Immature natural killer cell (primary cell): ENCODE results near the gene NDUFS1. TPM values are rescaled to one million over a fixed set of nuclear protein-coding genes. Genes with fewer than 3 reads are reported as not detected.
"Not testable (repeated sequence)": the region's sequence is repeated elsewhere in the genome, so short reads cannot be mapped to it uniquely, and the experiment has no call there.

ENCODE experiments used
- DNase-seq, 3 donors: peaks; one replicate each; pipeline ENCODE4 v3.0.0; 2022; ENCODE audit warnings: mixed read lengths in 1 of 3
- H3K27ac Mint-ChIP-seq, 6 donors: one replicate each; pipeline ENCODE4 v1.8.0; 2020; ENCODE audit warnings: mixed read lengths in 6 of 6, mild to moderate bottlenecking in 5 of 6, inconsistent platforms in 4 of 6, moderate library complexity in 3 of 6
- H3K27me3 Mint-ChIP-seq, 3 donors: one replicate each; pipeline ENCODE4 v1.8.0; 2020 to 2021; ENCODE audit warnings: low read depth in 3 of 3, mild to moderate bottlenecking in 3 of 3, mixed read lengths in 3 of 3, moderate library complexity in 3 of 3, inconsistent platforms in 1 of 3
- H3K36me3 Mint-ChIP-seq, 3 donors: one replicate each; pipeline ENCODE4 v1.8.0; 2020; ENCODE audit warnings: mixed read lengths in 3 of 3, inconsistent platforms in 2 of 3, mild to moderate bottlenecking in 2 of 3
- H3K4me1 Mint-ChIP-seq, 2 donors: one replicate each; pipeline ENCODE4 v1.8.0; 2020; ENCODE audit warnings: inconsistent platforms in 2 of 2, mild to moderate bottlenecking in 2 of 2, mixed read lengths in 2 of 2, moderate library complexity in 1 of 2
- H3K4me3 Mint-ChIP-seq, 5 donors: one replicate each; pipeline ENCODE4 v1.8.0; 2020; ENCODE audit warnings: mild to moderate bottlenecking in 5 of 5, mixed read lengths in 5 of 5, inconsistent platforms in 3 of 5, moderate library complexity in 3 of 5
- H3K9me3 Mint-ChIP-seq, 6 donors: one replicate each; pipeline ENCODE4 v1.8.0; 2020; ENCODE audit warnings: mild to moderate bottlenecking in 6 of 6, mixed read lengths in 6 of 6, inconsistent platforms in 4 of 6, moderate library complexity in 3 of 6
- polyA plus RNA-seq, 3 donors: library from polyadenylated mRNA; unstranded; fragments of 300-500 nt; fragmentation: Illumina TruSeq; gene quantifications; one replicate each; pipeline ENCODE4 v1.2.3, GENCODE V29; 2021

The NDUFS1 gene
- polyA plus RNA-seq, 3 donors from 2014 or later: 30.2 to 43.3 (median 39.7) TPM

DNA sequence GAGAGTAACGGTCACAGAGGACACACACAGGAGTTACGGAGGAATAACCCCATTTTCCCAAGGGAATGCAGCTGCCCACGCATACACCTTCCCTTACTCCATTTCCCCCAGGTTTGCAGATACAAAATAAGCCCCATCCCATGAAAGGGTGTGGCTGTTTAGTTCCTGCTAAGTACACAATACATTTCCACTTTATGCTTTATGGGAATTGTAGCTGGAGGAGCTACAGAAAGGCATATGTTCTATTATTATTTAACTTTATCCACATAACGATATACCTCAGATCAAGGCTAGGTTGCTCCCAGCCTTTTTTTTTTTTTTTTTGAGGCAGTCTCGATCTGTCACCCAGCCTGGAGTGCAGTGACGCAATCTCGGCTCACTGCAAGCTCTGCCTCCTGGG, 50.5 kb downstream of the NDUFS1 start:
- Mint-ChIP-seq H3K36me3 (peaks cover 4 to 5% (median 5%) of the 10 kb centered on the region in 3 donors), H3K4me3 (no peak overlapping the region), H3K4me1 (no peaks in the 10 kb centered on the region), H3K27me3 (no peaks in the 10 kb centered on the region), H3K9me3 (no peaks in the 10 kb centered on the region), H3K27ac (no peak overlapping the region)
- DNase-seq: no peak

DNA sequence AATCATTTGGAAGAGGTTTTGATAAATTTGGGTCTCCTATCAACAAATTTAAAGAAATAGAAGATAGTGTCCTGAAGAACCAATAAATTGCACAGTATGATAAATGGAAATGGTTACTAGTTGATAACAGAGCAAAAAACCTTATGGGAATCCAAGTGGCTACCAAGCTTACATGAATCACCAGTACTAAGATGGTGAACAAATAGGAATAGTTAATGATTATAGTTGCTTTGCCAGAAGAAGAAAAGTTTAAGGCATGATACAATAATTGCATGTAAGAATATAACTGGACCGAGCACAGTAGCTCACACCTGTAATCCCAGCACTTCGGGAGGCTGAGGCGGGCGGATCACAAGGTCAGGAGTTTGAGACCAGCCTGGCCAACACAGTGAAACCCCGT, 53.7 kb downstream of the NDUFS1 start:
- DNase-seq: no peak
- H3K27ac Mint-ChIP-seq: peak overlapping the region in 1 of 6 donors; percentile 49
- peaks cover 6 to 10% (median 6%) of the 10 kb centered on the region in 3 donors for H3K36me3 Mint-ChIP-seq
- H3K27me3 Mint-ChIP-seq: no peaks in the 10 kb centered on the region
- no peaks in the 10 kb centered on the region for H3K9me3 Mint-ChIP-seq
- no peak overlapping the region for H3K4me3 Mint-ChIP-seq
- H3K4me1 Mint-ChIP-seq: no peaks in the 10 kb centered on the region

DNA sequence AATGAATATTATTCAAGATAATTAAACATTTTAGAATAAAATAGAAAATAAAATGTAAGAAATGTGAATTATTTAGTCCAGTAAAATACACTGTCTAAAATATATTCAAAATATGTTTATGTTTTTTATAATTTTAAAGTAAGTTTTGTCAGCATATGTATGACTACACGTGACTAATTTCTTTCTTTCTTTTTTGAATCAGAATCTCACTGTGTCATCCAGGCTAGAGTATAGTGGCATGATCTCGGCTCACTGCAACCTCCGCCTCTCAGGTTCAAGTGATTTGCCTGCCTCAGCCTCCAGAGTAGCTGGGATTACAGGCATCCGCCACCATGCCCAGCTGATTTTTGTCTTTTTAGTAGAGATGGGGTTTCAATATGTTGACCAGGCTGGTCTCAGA, 54.2 kb downstream of the NDUFS1 start:
- Mint-ChIP-seq H3K9me3 (no peaks in the 10 kb centered on the region), H3K36me3 (peaks cover 6 to 10% (median 7%) of the 10 kb centered on the region in 3 donors), H3K4me3 (no peak overlapping the region), H3K27me3 (no peaks in the 10 kb centered on the region), H3K27ac (peak overlapping the region in 1 of 6 donors; percentile 49), H3K4me1 (no peaks in the 10 kb centered on the region)
- no peak for DNase-seq

DNA sequence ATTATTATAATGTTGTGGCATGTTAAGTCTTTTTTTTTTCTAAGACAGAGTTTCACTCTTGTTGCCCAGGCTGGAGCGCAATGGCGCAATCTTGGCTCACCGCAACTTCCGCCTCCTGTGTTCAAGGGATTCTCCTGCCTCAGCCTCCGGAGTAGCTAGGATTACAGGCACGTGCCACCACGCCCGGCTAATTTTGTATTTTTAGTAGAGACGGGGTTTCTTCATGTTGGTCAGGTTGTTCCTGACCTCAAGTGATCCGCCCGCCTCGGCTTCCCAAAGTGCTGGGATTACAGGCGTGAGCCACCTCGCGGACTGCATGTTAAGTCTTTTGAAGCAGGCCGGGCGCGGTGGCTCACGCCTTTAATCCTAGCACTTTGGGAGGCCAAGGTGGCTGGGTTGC, 60.4 kb downstream of the NDUFS1 start:
- not testable (repeated sequence) for H3K27ac Mint-ChIP-seq, H3K4me3 Mint-ChIP-seq, H3K9me3 Mint-ChIP-seq, H3K27me3 Mint-ChIP-seq, H3K4me1 Mint-ChIP-seq, DNase-seq
- peaks cover 6 to 13% (median 7%) of the 10 kb centered on the region in 3 donors for H3K36me3 Mint-ChIP-seq

DNA sequence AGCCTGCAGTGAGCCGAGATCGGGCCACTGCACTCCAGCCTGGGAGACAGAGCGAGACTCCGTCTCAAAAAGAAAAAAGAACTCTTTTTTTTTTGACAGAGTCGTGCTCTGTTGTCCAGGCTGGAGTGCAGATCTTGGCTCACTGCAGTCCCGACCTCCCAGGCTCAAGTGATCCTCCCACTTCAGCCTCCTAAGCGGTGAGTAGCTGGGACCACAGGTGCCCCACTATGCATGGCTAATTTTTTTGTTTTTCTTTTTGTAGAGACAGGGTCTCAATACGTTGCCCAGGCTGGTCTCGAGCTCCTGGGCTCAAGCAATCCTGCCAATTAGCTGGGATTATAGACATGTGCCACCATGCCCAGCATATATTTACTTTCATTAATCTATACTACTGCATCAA, 60.8 kb downstream of the NDUFS1 start:
- Mint-ChIP-seq H3K9me3 (no peaks in the 10 kb centered on the region), H3K4me3 (no peak overlapping the region), H3K4me1 (peaks cover 0 to 2% of the 10 kb centered on the region in 2 donors), H3K27ac (no peak overlapping the region), H3K27me3 (no peaks in the 10 kb centered on the region), H3K36me3 (peaks cover 6 to 11% (median 7%) of the 10 kb centered on the region in 3 donors)
- no peak for DNase-seq

DNA sequence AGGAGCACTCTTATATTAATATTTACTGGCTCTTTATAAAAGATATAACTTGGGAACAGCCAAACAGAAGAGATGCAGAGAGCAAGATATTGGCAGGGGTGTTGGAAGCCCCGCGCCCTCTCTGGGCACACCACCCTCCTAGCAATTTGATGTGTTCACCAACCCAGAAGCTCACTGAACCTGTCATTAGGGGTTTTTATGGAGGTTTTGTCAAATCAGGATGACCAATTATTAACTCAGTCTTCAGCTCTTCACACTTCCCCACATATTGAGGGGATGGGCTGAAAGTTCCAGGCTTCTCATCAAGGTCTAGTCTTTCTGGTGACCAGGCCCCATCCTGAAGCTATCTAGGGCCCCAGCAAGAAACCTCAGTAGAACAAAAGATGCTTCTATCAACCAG, 62.4 kb downstream of the NDUFS1 start:
- no peak for DNase-seq
- Mint-ChIP-seq H3K36me3 (peaks cover 7 to 11% (median 7%) of the 10 kb centered on the region in 3 donors), H3K27ac (no peak overlapping the region), H3K9me3 (no peaks in the 10 kb centered on the region), H3K27me3 (no peaks in the 10 kb centered on the region), H3K4me1 (peaks cover 0 to 2% of the 10 kb centered on the region in 2 donors), H3K4me3 (no peak overlapping the region)

DNA sequence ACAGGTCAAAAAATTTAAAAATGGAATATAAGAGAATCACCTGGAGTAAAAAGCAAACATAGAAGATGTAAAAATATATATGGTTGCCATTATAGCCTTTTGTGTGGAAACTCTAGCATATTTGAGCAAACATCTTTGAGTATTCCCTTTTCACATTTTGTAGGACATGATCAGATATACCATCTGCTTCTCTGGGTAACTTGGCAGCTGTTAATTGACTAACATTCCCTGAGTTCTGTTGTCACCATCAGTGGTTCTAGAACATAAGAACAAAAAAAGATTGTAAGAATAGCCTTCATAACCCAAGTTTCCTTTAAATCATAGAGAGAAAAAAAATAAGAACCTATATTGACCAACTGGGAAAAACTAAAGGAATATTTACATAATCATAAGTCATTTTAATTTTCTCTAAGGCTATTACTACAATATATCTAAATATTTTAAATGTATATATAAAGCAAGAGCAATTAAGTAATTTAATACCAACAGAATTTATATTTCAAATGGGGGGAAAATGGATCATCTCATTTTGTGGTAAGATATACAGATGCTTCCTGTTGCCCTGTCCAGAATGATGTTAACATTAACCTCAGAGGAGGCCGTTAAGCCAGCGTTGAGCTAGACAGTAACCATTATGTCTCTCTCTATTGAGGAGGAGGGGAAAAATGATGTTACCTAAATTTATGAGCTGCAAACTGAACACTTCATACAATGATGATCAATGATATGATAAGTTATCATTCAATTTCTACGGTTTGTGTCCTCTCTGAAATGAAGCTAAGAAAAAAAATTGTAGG, 63.5 kb downstream of the NDUFS1 start:
- Mint-ChIP-seq H3K27me3 (no peaks in the 10 kb centered on the region), H3K9me3 (no peaks in the 10 kb centered on the region)
- DNase-seq: no peak

DNA sequence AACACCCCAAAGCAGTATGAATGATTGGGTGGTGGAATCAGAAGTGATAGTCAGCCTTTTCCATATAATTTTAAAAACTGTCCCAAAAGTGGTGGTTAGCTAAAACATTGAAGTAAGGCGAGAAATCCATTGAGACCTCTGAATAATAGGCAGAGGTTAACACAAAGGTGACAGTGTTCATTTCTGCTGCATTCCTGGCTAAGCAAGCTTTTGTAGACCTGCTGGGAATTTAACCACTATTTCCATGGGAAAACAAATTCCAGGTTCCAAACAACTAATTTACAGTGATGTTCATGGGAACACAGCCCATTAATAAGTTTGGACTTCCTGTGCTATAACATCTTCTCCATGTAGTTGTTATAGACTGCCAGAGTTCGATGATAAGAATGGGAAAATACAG, 66.9 kb downstream of the NDUFS1 start:
- H3K4me1 Mint-ChIP-seq: peaks cover 10 to 14% of the 10 kb centered on the region in 2 donors

More for the DNA sequence above, 63.5 kb downstream of the NDUFS1 start:
- H3K4me1 Mint-ChIP-seq: peaks cover 0 to 2% of the 10 kb centered on the region in 2 donors
- no peak overlapping the region for H3K27ac Mint-ChIP-seq
- no peak overlapping the region for H3K4me3 Mint-ChIP-seq
- H3K36me3 Mint-ChIP-seq: peaks cover 3 to 6% (median 3%) of the 10 kb centered on the region in 3 donors

DNA sequence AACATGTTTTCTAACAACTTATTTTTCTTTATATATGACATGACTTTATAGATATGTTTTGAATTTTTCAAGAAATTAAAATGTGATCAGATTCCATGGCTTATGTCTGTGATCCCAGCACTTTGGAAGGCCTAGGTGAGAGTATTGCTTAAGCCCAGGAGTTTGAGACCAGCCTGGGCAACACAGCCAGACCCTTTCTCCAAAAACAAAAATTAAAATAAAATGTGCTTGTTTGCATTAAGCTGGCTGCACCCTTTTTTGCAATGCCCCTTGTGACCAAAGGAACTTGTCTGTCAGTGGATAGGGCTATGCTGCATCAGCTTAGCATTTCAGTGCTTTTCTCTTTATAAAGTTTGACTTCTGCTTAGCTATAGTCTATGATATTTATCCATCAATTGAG, 71.0 kb downstream of the NDUFS1 start:
- no peak for DNase-seq
- peak overlapping the region in 3 of 5 donors; percentile 21 to 46 (median 25) for H3K4me3 Mint-ChIP-seq
- peaks cover 0 to 3% (median 3%) of the 10 kb centered on the region in 3 donors for H3K36me3 Mint-ChIP-seq
- H3K4me1 Mint-ChIP-seq: peaks cover 35 to 39% of the 10 kb centered on the region in 2 donors
- peak overlapping the region in 4 of 6 donors; percentile 2 to 76 (median 58) for H3K27ac Mint-ChIP-seq
- peaks cover 11 to 17% (median 16%) of the 10 kb centered on the region in 3 donors for H3K27me3 Mint-ChIP-seq
- no peaks in the 10 kb centered on the region for H3K9me3 Mint-ChIP-seq

More for the DNA sequence above, 66.9 kb downstream of the NDUFS1 start:
- no peak for DNase-seq
- H3K27ac Mint-ChIP-seq: peak overlapping the region in 1 of 6 donors; percentile 22
- no peaks in the 10 kb centered on the region for H3K27me3 Mint-ChIP-seq
- no peaks in the 10 kb centered on the region for H3K9me3 Mint-ChIP-seq
- peaks cover 0 to 5% (median 3%) of the 10 kb centered on the region in 3 donors for H3K36me3 Mint-ChIP-seq
- no peak overlapping the region for H3K4me3 Mint-ChIP-seq

DNA sequence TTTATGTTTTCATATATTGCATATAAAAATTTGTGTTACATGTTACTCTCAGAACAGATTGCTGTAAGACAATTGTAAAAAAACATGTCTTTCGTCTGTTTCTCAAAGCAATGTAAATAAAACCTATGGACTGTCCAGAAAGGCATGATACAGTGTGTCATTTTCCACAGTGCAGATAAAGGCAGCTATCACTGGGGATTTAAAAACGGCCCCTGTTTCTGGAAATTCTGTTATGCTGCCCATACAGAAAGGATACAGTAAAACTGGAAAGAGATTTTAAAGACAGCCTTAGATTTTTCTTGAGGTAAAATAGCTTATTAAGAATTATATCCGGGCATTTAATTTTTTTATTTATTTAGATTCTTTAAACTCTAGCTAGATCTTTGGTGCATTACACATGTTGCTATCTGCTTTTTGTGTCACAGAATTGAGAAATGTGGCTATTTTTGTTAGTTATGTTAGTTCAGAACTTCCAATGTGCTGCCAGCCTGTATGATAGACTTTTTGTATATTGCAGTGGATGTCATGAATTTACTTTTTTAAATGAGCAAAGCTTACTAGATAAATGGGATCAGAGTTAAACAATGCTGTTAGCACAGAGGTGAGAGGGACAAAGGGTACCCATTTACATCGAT, 72.4 kb downstream of the NDUFS1 start:
- H3K9me3 Mint-ChIP-seq: no peaks in the 10 kb centered on the region
- peaks cover 36 to 46% of the 10 kb centered on the region in 2 donors for H3K4me1 Mint-ChIP-seq
- H3K27me3 Mint-ChIP-seq: peaks cover 11 to 18% (median 16%) of the 10 kb centered on the region in 3 donors
- H3K4me3 Mint-ChIP-seq: peak overlapping the region; percentile 98 to 100 (median 99)
- peak in 1 of 3 donors; percentile 3 for DNase-seq
- H3K27ac Mint-ChIP-seq: peak overlapping the region; percentile 93 to 100 (median 99)
- peaks cover 0 to 3% (median 0%) of the 10 kb centered on the region in 3 donors for H3K36me3 Mint-ChIP-seq

DNA sequence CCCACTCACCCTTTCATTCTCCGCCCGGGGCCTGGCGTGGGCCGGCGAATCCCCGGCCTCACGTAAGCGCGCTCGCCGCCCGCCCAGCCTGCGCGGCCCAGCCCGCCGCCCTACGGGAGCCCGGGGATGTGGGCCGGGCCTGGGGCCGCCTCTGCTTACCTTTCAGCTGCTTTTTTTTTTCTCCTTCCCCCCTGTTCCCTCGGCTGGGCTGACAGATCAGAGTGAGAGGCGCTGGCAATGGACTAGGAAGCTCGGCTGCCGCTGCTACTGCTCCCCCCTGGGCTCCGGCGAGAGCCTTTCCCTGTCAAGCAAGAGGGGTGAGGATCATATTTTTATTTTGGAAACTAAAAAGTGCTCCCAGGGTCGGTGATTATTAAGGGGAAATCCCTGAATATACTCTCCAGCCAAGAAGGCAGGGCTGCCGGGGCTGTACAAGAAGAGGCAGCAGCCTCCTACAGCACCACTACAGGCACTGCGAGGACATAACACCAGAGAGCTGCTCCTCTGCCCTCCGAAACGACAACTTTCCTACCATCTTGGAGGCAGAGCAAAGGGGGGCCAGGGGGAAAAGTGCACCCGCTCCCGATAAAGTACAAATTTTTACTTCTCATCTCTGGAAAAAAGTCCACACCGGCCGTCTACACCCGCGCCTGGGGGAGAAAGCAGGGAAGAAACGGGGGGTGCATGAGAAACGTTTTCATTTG, 73.3 kb downstream of the NDUFS1 start, which contains the start of gene INO80D:
INO80D (minus strand) TSS at position 433 of the 704 bp plus-strand sequence. CDS start 23,158 bp downstream, outside the sequence.
- Mint-ChIP-seq H3K4me1 (peaks cover 42 to 48% of the 10 kb centered on the region in 2 donors), H3K4me3 (peak within 1 kb of the TSS; percentile 98 to 100 (median 99)), H3K27ac (peak within 1 kb of the TSS; percentile 97 to 100 (median 100)), H3K9me3 (no peaks in the 10 kb centered on the region), H3K27me3 (peaks cover 11 to 18% (median 16%) of the 10 kb centered on the region in 3 donors), H3K36me3 (peaks cover 0 to 3% (median 0%) of the 10 kb centered on the region in 3 donors)
- DNase-seq: peak; percentile 82 to 86 (median 86)

DNA sequence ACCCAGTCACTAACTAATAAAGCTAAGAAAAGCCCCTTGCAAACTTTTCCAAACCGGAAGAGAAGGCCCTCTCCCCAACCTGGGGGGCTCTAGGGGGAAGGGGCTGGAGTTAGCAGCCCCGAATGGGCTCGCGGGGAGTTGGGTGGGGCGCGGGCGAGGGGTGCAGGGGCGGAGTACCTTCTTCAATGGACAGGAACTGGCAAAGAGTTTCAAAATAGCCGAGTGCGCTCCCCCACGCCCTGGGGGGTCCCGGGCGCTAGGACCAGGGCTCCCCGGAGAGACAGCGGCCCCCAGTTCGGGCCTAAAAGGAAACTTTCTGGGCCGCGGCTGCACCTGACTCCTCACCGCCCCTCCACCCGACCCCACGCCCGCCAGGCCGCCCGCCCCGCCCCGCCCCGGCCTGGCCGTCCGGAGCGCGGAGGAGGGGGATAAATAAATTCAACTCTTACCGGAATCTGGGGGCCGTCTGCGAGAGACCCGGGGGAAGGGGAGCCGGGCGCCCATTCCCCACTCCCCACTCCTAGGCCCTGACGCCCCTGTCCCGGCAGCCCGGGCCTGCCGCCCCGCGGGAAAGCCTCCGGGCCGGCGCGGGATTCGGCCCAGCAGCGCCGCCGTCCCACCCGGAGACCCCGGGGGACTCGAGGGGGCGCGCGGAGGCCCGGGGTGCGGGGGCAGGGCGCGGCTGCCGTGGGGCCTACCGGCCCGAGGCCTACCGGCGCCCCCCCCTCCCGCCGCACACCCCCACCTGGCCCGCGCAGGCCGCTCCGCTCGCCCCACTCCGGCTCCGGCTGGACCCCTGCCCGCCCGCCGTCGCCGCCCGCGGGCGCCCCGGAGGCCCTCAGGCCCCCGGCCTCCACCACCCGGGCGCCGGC, 74.1 kb downstream of the NDUFS1 start:
- Mint-ChIP-seq H3K27ac (peak overlapping the region; percentile 88 to 100 (median 98)), H3K4me3 (peak overlapping the region; percentile 97 to 99 (median 97))

More for the DNA sequence above, 74.1 kb downstream of the NDUFS1 start:
- Mint-ChIP-seq H3K4me1 (peaks cover 42 to 51% of the 10 kb centered on the region in 2 donors), H3K9me3 (no peaks in the 10 kb centered on the region), H3K27me3 (peaks cover 11 to 18% (median 16%) of the 10 kb centered on the region in 3 donors), H3K36me3 (peaks cover 0 to 1% (median 0%) of the 10 kb centered on the region in 3 donors)
- peak; percentile 55 to 68 (median 64) for DNase-seq
